Mammary epithelial cell (primary cell): ENCODE data around the gene PCCB.

Source experiments
- CTCF ChIP-seq, 2 donors: IDR thresholded peaks in 1 of 2; conservative IDR thresholded peaks in 1 of 2; 2 replicates each; pipeline ENCODE4 v1.5.1; 2011 to 2012; ENCODE audit warnings: inconsistent platforms in 2 of 2, low read length in 2 of 2, mild to moderate bottlenecking in 2 of 2, control low read depth in 1 of 2, low read depth in 1 of 2; ENCODE audit not compliant: insufficient read depth in 1 of 2; ENCODE audit errors: extremely low read depth in 1 of 2
- EZH2 ChIP-seq: IDR thresholded peaks from 2 replicates; pipeline ENCODE4 v1.6.1; 2012; ENCODE audit warnings: low read length, inconsistent platforms, borderline replicate concordance

GRCh38 chr3:136311261-136311660 lies 61.1 kb downstream of the PCCB start:
- TF ChIP-seq CTCF (conservative IDR thresholded peaks at IDR 0.05 in 1 of 2, IDR thresholded peaks at IDR 0.05 in 1 of 2; ENCODE audit: extremely low read depth in 1 of 2, insufficient read depth in 1 of 2, low read depth in 1 of 2, low read length in 2 of 2) (no peak), EZH2 (no peak)
